Gastroesophageal sphincter (tissue), 4 donors: ENCODE results near the gene PDGFB. TPM values are rescaled to one million over a fixed set of nuclear protein-coding genes. Genes with fewer than 3 reads are reported as not detected.

Experiments used
- ATAC-seq: fragments of 150-250 bp; one replicate; pipeline ENCODE4 v1.9.1; 2016; ENCODE audit warnings: mild to moderate bottlenecking, moderate library complexity
- H3K27ac ChIP-seq, 4 donors: fragments of 200-600 bp; sonication (generic) in 3 of 4; 1 replicate in 3 of 4; 2 replicates in 1 of 4; pipeline ENCODE4 v1.5.1; 2016 to 2019
- H3K27me3 ChIP-seq: fragments of 200-600 bp; sonication (generic); one replicate; pipeline ENCODE4 v1.5.1; 2019
- H3K36me3 ChIP-seq, 2 donors: fragments of 200-600 bp; sonication (generic); one replicate each; pipeline ENCODE4 v1.5.1; 2019; ENCODE audit warnings: control low read depth in 1 of 2
- H3K4me1 ChIP-seq, 3 donors: fragments of 200-600 bp; sonication (generic); 1 replicate in 2 of 3; 2 replicates in 1 of 3; pipeline ENCODE4 v1.5.1; 2016 to 2019; ENCODE audit warnings: control low read depth in 2 of 3
- H3K4me3 ChIP-seq, 2 donors: fragments of 200-600 bp; sonication (generic); one replicate each; pipeline ENCODE4 v1.5.1; 2019; ENCODE audit warnings: mild to moderate bottlenecking in 1 of 2, moderate library complexity in 1 of 2
- H3K9me3 ChIP-seq, 3 donors: fragments of 200-600 bp; sonication (generic); one replicate each; pipeline ENCODE4 v1.5.1; 2017 to 2019; ENCODE audit warnings: control low read depth in 2 of 3
- EP300 ChIP-seq: sonication (generic); formaldehyde crosslinking; IDR thresholded peaks from one replicate; pipeline ENCODE4 v1.6.1; 2017; ENCODE audit warnings: antibody characterized with exemption, mild to moderate bottlenecking
- POLR2A ChIP-seq, 2 donors: fragments of 450-650 bp; IDR thresholded peaks; one replicate each; pipeline ENCODE4 v1.6.1; 2017; ENCODE audit warnings: antibody characterized with exemption in 2 of 2, mild to moderate bottlenecking in 2 of 2, moderate library complexity in 1 of 2
- POLR2AphosphoS5 ChIP-seq: sonication (generic); formaldehyde crosslinking; IDR thresholded peaks from one replicate; pipeline ENCODE4 v1.6.1; 2017; ENCODE audit warnings: antibody characterized with exemption
- WGBS, 2 donors: methylation state at CpG; one replicate each; pipeline ENCODE4 v1.1.5; 2018; ENCODE audit warnings: low coverage in 1 of 2; 5-methylcytosine and 5-hydroxymethylcytosine counted together
- total RNA-seq, 4 donors: library from RNA; depleted of rRNA; stranded (reverse); fragments of >200 nt; gene quantifications; one replicate each; pipeline ENCODE4 v1.1.0, GENCODE V29; 2016
- TF ChIP-seq, protein P1 (sequence below), 4 experiments: fragments of 200-600 bp in 2 of 4; fragments of 450-650 bp in 2 of 4; sonication (generic) in 1 of 4; IDR thresholded peaks; one replicate each; pipeline ENCODE4 v1.5.1; 2017 to 2019; ENCODE audit warnings: antibody characterized with exemption in 4 of 4, mild to moderate bottlenecking in 2 of 4, moderate library complexity in 2 of 4

Gene PDGFB
- total RNA-seq, 4 donors from 2014 or later: 7.1 to 27.9 (median 15.1) TPM

DNA sequence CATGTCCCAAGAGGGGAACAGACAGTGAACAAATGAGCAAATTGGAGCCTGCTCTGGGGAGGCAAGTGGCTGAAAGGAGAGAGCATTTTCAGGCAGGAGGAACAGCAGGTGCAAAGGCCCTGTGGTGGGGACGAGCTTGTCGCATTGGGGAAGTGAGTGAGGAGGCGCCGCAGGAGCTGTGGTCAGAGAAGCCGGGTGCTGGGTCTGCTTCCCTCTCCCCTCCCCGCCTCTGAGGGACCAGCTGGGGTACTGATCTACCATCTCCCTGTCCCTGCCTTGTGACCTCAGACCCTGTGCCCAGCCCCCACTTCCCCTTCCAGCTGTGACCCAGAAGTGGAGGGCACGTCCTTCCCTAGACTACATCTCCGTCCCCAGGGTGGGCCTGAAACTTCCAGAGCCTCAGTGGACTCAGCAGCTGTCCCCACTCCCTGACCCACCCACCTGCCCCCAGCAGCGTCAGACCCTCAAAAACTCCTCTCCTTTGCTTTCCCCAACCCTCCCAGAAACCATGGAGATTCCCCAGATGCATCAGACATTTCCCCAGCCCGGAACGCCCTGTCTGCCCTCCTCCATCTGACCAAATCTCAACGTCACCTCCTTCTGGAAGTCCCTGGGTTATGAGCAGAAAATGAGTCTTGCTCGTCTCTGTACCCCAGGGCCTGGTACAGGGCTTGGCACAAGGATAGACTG lies 19.7 kb upstream of the PDGFB start:
- no peaks in the 10 kb centered on the region for H3K4me1 ChIP-seq
- H3K36me3 ChIP-seq: no peaks in the 10 kb centered on the region
- H3K27me3 ChIP-seq: no peaks in the 10 kb centered on the region
- no peak overlapping the region for H3K4me3 ChIP-seq
- WGBS, 2 donors: 56 to 91% methylated on average over 6 to 7 of the region's 13 CpGs
- TF ChIP-seq EP300: no peak
- TF ChIP-seq, protein P1, sequence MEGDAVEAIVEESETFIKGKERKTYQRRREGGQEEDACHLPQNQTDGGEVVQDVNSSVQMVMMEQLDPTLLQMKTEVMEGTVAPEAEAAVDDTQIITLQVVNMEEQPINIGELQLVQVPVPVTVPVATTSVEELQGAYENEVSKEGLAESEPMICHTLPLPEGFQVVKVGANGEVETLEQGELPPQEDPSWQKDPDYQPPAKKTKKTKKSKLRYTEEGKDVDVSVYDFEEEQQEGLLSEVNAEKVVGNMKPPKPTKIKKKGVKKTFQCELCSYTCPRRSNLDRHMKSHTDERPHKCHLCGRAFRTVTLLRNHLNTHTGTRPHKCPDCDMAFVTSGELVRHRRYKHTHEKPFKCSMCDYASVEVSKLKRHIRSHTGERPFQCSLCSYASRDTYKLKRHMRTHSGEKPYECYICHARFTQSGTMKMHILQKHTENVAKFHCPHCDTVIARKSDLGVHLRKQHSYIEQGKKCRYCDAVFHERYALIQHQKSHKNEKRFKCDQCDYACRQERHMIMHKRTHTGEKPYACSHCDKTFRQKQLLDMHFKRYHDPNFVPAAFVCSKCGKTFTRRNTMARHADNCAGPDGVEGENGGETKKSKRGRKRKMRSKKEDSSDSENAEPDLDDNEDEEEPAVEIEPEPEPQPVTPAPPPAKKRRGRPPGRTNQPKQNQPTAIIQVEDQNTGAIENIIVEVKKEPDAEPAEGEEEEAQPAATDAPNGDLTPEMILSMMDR (IDR thresholded peaks at IDR 0.05): no peak
- no peak for TF ChIP-seq POLR2A (IDR thresholded peaks at IDR 0.05)
- TF ChIP-seq POLR2AphosphoS5: no peak
- no peak overlapping the region for H3K27ac ChIP-seq
- ATAC-seq: peak; percentile 66
- H3K9me3 ChIP-seq: peaks cover 0 to 21% (median 0%) of the 10 kb centered on the region in 3 donors

DNA sequence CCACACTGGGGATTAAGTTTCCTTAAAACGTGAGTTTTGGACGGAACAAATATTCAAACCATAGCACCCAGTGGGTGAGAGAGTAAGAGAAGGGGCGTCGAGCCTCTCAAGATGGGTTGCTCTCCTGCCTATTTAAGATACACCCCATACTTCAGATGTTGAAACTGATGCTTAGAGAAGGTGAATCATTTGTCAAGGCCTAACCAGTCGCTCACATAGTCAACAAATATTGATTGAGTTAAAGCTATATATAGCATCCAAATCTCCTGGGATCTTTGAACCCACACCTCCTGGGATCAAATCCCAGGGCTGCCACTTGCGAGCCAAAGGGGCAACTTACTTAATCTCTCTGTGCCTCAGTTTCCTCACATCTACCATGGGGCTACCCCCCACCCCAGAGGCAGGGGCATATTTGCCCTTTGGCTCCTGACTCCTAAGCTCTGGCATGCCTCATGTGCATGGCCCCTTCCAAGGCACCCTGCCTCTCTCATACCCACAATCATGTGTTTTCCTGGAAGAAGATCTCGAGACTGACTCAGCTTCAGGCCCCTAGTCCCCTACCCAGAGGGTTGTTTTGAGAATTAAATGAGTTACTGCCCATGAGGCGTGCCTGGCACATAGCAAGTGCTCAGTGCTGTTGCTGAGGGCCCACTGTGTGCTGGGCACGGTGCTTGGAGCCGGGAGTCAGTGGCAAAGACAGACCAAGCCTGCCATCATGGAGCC lies 19.0 kb upstream of the PDGFB start:
- H3K27me3 ChIP-seq: no peaks in the 10 kb centered on the region
- ATAC-seq: no peak
- peaks cover 0 to 21% (median 0%) of the 10 kb centered on the region in 3 donors for H3K9me3 ChIP-seq
- 80 to 87% methylated on average over 6 of the region's 10 CpGs for WGBS, 2 donors
- H3K27ac ChIP-seq: no peak overlapping the region
- H3K4me3 ChIP-seq: no peak overlapping the region
- no peak for TF ChIP-seq POLR2A (IDR thresholded peaks at IDR 0.05)
- no peak for TF ChIP-seq EP300
- no peak for TF ChIP-seq POLR2AphosphoS5
- TF ChIP-seq, protein P1 (IDR thresholded peaks at IDR 0.05): no peak
- H3K4me1 ChIP-seq: no peaks in the 10 kb centered on the region
- no peaks in the 10 kb centered on the region for H3K36me3 ChIP-seq

DNA sequence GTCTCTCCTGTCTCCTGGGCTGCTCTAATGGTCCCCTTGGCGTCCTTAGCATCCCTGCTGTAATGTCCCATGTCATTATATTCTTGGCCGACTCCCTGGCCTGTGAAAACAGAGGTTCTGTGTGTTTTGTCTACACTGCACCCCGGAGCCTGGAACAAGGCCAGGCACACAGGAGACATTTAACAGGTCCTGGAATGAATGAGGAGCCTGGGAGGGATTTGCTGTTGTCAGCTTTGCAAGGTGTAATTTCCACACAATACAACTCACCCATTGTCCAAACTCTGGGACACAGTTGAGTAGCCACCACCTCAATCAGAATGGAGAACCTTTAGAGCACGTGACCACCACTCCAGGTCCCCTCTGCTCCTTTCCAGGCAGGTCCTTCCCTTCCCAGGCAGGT lies 14.9 kb upstream of the PDGFB start:
- 53 to 57% methylated on average over 4 of the region's 4 CpGs for WGBS, 2 donors
- Histone ChIP-seq H3K4me3 (no peak overlapping the region), H3K4me1 (peaks cover 0 to 17% (median 5%) of the 10 kb centered on the region in 3 donors), H3K9me3 (peaks cover 0 to 21% (median 0%) of the 10 kb centered on the region in 3 donors), H3K36me3 (no peaks in the 10 kb centered on the region), H3K27ac (no peak overlapping the region), H3K27me3 (no peaks in the 10 kb centered on the region)
- no peak for TF ChIP-seq POLR2AphosphoS5
- TF ChIP-seq EP300: no peak
- TF ChIP-seq, protein P1 (IDR thresholded peaks at IDR 0.05): no peak
- no peak for TF ChIP-seq POLR2A (IDR thresholded peaks at IDR 0.05)
- no peak for ATAC-seq

DNA sequence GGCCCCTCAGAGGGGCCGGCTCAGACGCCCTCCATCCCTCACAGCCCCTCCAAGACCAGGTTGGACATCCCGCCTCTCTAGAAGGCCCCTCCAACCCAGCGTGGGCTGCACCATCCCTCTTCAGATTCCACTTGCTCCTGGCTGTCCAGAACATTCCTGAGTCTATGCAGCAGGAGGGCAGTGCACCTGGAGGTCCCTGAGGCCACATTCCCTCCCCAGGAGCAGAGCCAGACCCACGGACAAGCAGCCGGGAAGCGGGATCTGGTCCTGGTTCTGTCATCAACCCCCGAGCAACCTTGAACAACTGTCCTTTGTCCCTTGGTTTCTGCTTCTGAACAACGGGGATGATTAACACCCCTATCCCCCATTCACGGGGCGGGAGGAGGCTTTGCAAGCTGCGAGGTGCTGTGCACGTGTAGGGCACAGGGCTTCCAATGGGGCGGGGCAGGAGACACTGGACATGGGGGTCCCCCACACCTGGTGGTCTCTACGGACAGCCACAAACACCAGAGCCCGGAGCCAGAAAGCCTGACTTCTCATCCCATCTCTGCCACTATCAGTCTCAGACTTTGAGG lies 13.2 kb upstream of the PDGFB start:
- WGBS, 2 donors: 40% methylated on average over 1 of the region's 16 CpGs; no CpG with 5 or more reads in 1 of the 2 donors
- Histone ChIP-seq H3K27ac (no peak overlapping the region), H3K4me1 (peaks cover 0 to 34% (median 21%) of the 10 kb centered on the region in 3 donors), H3K9me3 (peaks cover 0 to 21% (median 0%) of the 10 kb centered on the region in 3 donors), H3K36me3 (no peaks in the 10 kb centered on the region), H3K4me3 (no peak overlapping the region), H3K27me3 (no peaks in the 10 kb centered on the region)
- TF ChIP-seq EP300: no peak
- no peak for TF ChIP-seq POLR2A (IDR thresholded peaks at IDR 0.05)
- TF ChIP-seq POLR2AphosphoS5: no peak
- TF ChIP-seq, protein P1 (IDR thresholded peaks at IDR 0.05): no peak
- no peak for ATAC-seq
